Heart left ventricle (tissue), 16 donors: Measurements from ENCODE around the gene TTC16. TPM values are rescaled to one million over a fixed set of nuclear protein-coding genes. Genes with fewer than 3 reads are reported as not detected.
A peak's percentile ranks its signal among the peaks of the same experiment; 100 is the strongest.

Experiments
- ATAC-seq, 4 donors: fragments of 200-7000 bp; cut with Tn5 transposase; one replicate each; pipeline ENCODE4 v1.9.1; 2020 to 2022; ENCODE audit warnings: moderate library complexity in 4 of 4, mild to moderate bottlenecking in 3 of 4, moderate number of reproducible peaks in 1 of 4
- DNase-seq, 5 donors: peaks; one replicate each; pipeline ENCODE4 v3.0.0-alpha.2; 2020
- H3K27ac ChIP-seq, 12 donors: fragments of 200-600 bp; sonication (generic) in 4 of 12; one replicate each; pipeline versions ENCODE4 v1.5.0 to v1.8.0; 2016 to 2022; ENCODE audit warnings: mild to moderate bottlenecking in 2 of 12
- H3K27me3 ChIP-seq, 9 donors: fragments of 200-600 bp; sonication (generic) in 2 of 9; one replicate each; pipeline versions ENCODE4 v1.5.1 to v1.8.0; 2016 to 2022; ENCODE audit warnings: mild to moderate bottlenecking in 3 of 9
- H3K36me3 ChIP-seq, 9 donors: fragments of 200-600 bp; sonication (generic) in 2 of 9; one replicate each; pipeline versions ENCODE4 v1.5.0 to v1.8.0; 2018 to 2022; ENCODE audit warnings: mild to moderate bottlenecking in 2 of 9
- H3K4me1 ChIP-seq, 12 donors: fragments of 200-600 bp; sonication (generic) in 4 of 12; one replicate each; pipeline versions ENCODE4 v1.5.0 to v1.8.0; 2016 to 2022; ENCODE audit warnings: mild to moderate bottlenecking in 3 of 12
- H3K4me3 ChIP-seq, 12 donors: fragments of 200-600 bp; sonication (generic) in 4 of 12; one replicate each; pipeline versions ENCODE4 v1.5.0 to v1.8.0; 2017 to 2022; ENCODE audit warnings: mild to moderate bottlenecking in 9 of 12, moderate library complexity in 4 of 12
- H3K9me3 ChIP-seq, 12 donors: fragments of 200-600 bp; sonication (generic) in 4 of 12; one replicate each; pipeline versions ENCODE4 v1.5.0 to v1.8.0; 2016 to 2022; ENCODE audit warnings: mild to moderate bottlenecking in 1 of 12
- CTCF ChIP-seq, 12 donors: fragments of 200-600 bp; sonication (generic) in 4 of 12; IDR thresholded peaks; one replicate each; pipeline versions ENCODE4 v1.5.0 to v1.8.0; 2018 to 2022; ENCODE audit warnings: antibody characterized with exemption in 12 of 12, mild to moderate bottlenecking in 5 of 12
- POLR2A ChIP-seq, 2 donors: fragments of 450-650 bp; IDR thresholded peaks; one replicate each; pipeline ENCODE4 v1.6.1; 2017; ENCODE audit warnings: antibody characterized with exemption in 2 of 2, mild to moderate bottlenecking in 2 of 2, moderate library complexity in 2 of 2
- whole genome bisulfite sequencing, 4 donors: extraction: QIAGEN DNeasy Blood & Tissue Kit in 2 of 4; methylation state at CpG; one replicate each; pipeline versions ENCODE4 v1.1.5 to v1.1.7; 2013 to 2018; 5-methylcytosine and 5-hydroxymethylcytosine counted together
- intact Hi-C, 10 donors: fragments of 100-400 bp; cut with DNase I; formaldehyde crosslinking; loops; one replicate each; pipeline versions ENCODE4 v1.11.1 to v1.14.2; 2022
- polyA plus RNA-seq, 2 donors: library from polyadenylated mRNA; stranded (reverse); fragments of 200-250 nt; gene quantifications; one replicate each; pipeline ENCODE4 v1.2.3, GENCODE V29; 2013
- total RNA-seq, 9 donors: library from RNA; depleted of rRNA in 2 of 9; stranded (reverse); fragments of >200 nt in 2 of 9; fragmentation: NEBNext Ultra II Directional in 3 of 9; extraction: Animal tissue kit (Norgen Biotek cat#: 25700) in 3 of 9; gene quantifications; one replicate each; pipeline versions ENCODE4 v1.1.0 to v1.2.4, GENCODE V29; 2016 to 2023
- donor health status: ischemic (EF 13 %, LVEDD 7.1; RV severe dilation, severe dysfunction).
- donor health status: healthy with polysubstance abuse.
- donor health status: DM: no; HTN: yes; CAD: no.
- donor health status: DM: no; HTN: no; CAD: no.
- donor health status: ischemic (EF 25% LVEDD 6.9; RV normal size, moderate dysfunction).
- donor health status: ischemic (EF 25% LVEDD 5.7; RV mildly dilated, moderate dysfunction).
- donor health status: healthy.
- donor health status: DM: yes; HTN: yes; CAD: no.
- donor health status: ischemic (EF 35%, LVEDD 5.7; RV mildly dilated, moderate dysfunction).
- donor health status: nonischemic (EF 11% LVEDD 7.7; RV severe dilation, severe dysfunction).
- donor health status: DM: yes; HTN: yes; CAD: no.
- donor health status: PGD.
- donor health status: ischemic (EF 29% LVEDD 5.4; RV normal size, mild dysfunction).
- donor health status: nonischemic (EF 23%, LVEDD 6.1; RV moderate dilation, normal function).

TTC16 gene
- total and polyA plus RNA-seq, 11 donors, result 0.09 to 0.61 (median 0.27) TPM; not detected in 2

GRCh38 chr9:127738666-127739065, 22.8 kb downstream of the TTC16 start:
- no peak for ATAC-seq
- Histone ChIP-seq H3K27ac (no peak overlapping the region), H3K4me3 (no peak overlapping the region), H3K4me1 (peaks cover 0 to 47% (median 24%) of the 10 kb centered on the region in 12 donors), H3K36me3 (peaks cover 0 to 60% (median 52%) of the 10 kb centered on the region in 9 donors), H3K27me3 (no peaks in the 10 kb centered on the region), H3K9me3 (no peaks in the 10 kb centered on the region)
- WGBS, 4 donors, result 90 to 92% (median 90%) methylated on average over 13 of the region's 13 CpGs
- no peak for DNase-seq
- TF ChIP-seq CTCF (IDR thresholded peaks at IDR 0.05) (no peak), POLR2A (IDR thresholded peaks at IDR 0.05) (no peak)
- intact Hi-C loops, result loop anchor here in 6 of 10 donors (5.0 to 10.0 kb wide), 5 partner anchors 44 to 234 kb away; partner anchors contain the start of gene ST6GALNAC4 (in 1 of the 6)

- no peak for TF ChIP-seq POLR2A (IDR thresholded peaks at IDR 0.05)
- ATAC-seq (no peak), DNase-seq (peak in 1 of 5 donors; percentile 69)
- WGBS, 4 donors, result 67 to 91% (median 83%) methylated on average over 10 to 19 of the region's 19 CpGs
- Histone ChIP-seq H3K4me3 (no peak overlapping the region), H3K36me3 (peaks cover 0 to 67% (median 59%) of the 10 kb centered on the region in 9 donors), H3K4me1 (peaks cover 0 to 38% (median 15%) of the 10 kb centered on the region in 12 donors), H3K27ac (peak overlapping the region in 9 of 12 donors; percentile 30 to 70 (median 51)), H3K27me3 (no peaks in the 10 kb centered on the region), H3K9me3 (no peaks in the 10 kb centered on the region)
- intact Hi-C loops, result loop anchor here in 6 of 10 donors (5.0 to 10.0 kb wide), 5 partner anchors 43 to 235 kb away; partner anchors contain the start of gene ST6GALNAC4 (in 1 of the 6)
These were observed 23.9 kb downstream of the TTC16 start for GRCh38 chr9:127739614-127740330.

- peaks cover 0 to 32% (median 10%) of the 10 kb centered on the region in 12 donors for H3K4me1 ChIP-seq
- WGBS, 4 donors, result 46 to 61% (median 57%) methylated on average over 36 to 38 of the region's 38 CpGs
- intact Hi-C loops, result loop anchor here in 1 of 10 donors (2.0 kb wide), 1 partner anchor 175 kb away; the partner anchor contains the start of gene ST6GALNAC4
- DNase-seq, result peak; percentile 78 to 89 (median 83)
- peak overlapping the region in 11 of 12 donors; percentile 4 to 55 (median 44) for H3K4me3 ChIP-seq
- peak overlapping the region in 7 of 12 donors; percentile 0 to 60 (median 33) for H3K27ac ChIP-seq
- no peak for TF ChIP-seq POLR2A (IDR thresholded peaks at IDR 0.05)
- TF ChIP-seq CTCF (IDR thresholded peaks at IDR 0.05), result no peak
- no peaks in the 10 kb centered on the region for H3K9me3 ChIP-seq
- peak; percentile 65 to 84 (median 80) for ATAC-seq
- H3K36me3 ChIP-seq, result peaks cover 0 to 89% (median 77%) of the 10 kb centered on the region in 9 donors
- H3K27me3 ChIP-seq, result no peaks in the 10 kb centered on the region
These were observed 26.1 kb downstream of the TTC16 start for GRCh38 chr9:127741831-127742434.

GRCh38 chr9:127742435-127743088, 26.7 kb downstream of the TTC16 start:
- Histone ChIP-seq H3K27me3 (no peaks in the 10 kb centered on the region), H3K27ac (peak overlapping the region in 1 of 12 donors; percentile 60)
- intact Hi-C loops, result loop anchor here in 1 of 10 donors (2.0 kb wide), 1 partner anchor 174 kb away; the partner anchor contains the start of gene ST6GALNAC4

More at GRCh38 chr9:127742435-127743088, 26.7 kb downstream of the TTC16 start:
- no peak for DNase-seq
- H3K36me3 ChIP-seq, result peaks cover 0 to 95% (median 80%) of the 10 kb centered on the region in 9 donors
- peak overlapping the region in 11 of 12 donors; percentile 4 to 55 (median 44) for H3K4me3 ChIP-seq
- TF ChIP-seq POLR2A (IDR thresholded peaks at IDR 0.05), result no peak
- no peak for TF ChIP-seq CTCF (IDR thresholded peaks at IDR 0.05)
- peak in 2 of 4 donors; percentile 12 to 37 for ATAC-seq
- H3K4me1 ChIP-seq, result peaks cover 0 to 32% (median 10%) of the 10 kb centered on the region in 12 donors
- WGBS, 4 donors, result 40 to 56% (median 53%) methylated on average over 30 to 33 of the region's 33 CpGs
- H3K9me3 ChIP-seq, result no peaks in the 10 kb centered on the region
